Measurements from ENCODE around the gene TNRC6C. TPM values are rescaled to one million over a fixed set of nuclear protein-coding genes. Genes with fewer than 3 reads are reported as not detected.

TNRC6C gene
- total and polyA plus RNA-seq, 9 of the 15 experiments (the other 6 are each of a cell fraction or from before 2014, with no cell fraction given): 0.20 to 4.9 (median 2.3) TPM

GRCh38 chr17:78112518-78113471, 154.3 kb downstream of the TNRC6C start (continued):
- TF ChIP-seq FOXP4 (CRISPR knock-in tag; IDR thresholded peaks at IDR 0.05; ENCODE audit: borderline replicate concordance) (no peak), FOSL1 (tag; conservative IDR thresholded peaks at IDR 0.05) (no peak), SP1 (CRISPR knock-in tag; IDR thresholded peaks at IDR 0.05) (peak; percentile 65; the same call in 1 of the 2 replicates), PYGO2 (tag; IDR thresholded peaks at IDR 0.05) (no peak), KLF10 (CRISPR knock-in tag; IDR thresholded peaks at IDR 0.05) (no peak), NR1H2 (CRISPR knock-in tag; IDR thresholded peaks at IDR 0.05) (no peak), BRD9 (IDR thresholded peaks at IDR 0.05; ENCODE audit: low read depth, partially characterized antibody) (no peak), NR4A1 (CRISPR knock-in tag; IDR thresholded peaks at IDR 0.05) (no peak), NR4A1 (tag; IDR thresholded peaks at IDR 0.05) (no peak), SMARCA5 (IDR thresholded peaks at IDR 0.05) (no peak), E2F4 (CRISPR knock-in tag; IDR thresholded peaks at IDR 0.05; ENCODE audit: low read depth) (no peak), ZNF175 (CRISPR knock-in tag; IDR thresholded peaks at IDR 0.05; ENCODE audit: low read depth) (no peak), THRAP3 (IDR thresholded peaks at IDR 0.05; ENCODE audit: borderline replicate concordance) (no peak), MEF2D (tag; conservative IDR thresholded peaks at IDR 0.05; ENCODE audit: low read depth) (no peak), ZNF449 (CRISPR knock-in tag; IDR thresholded peaks at IDR 0.05) (no peak), ZNF408 (CRISPR knock-in tag; IDR thresholded peaks at IDR 0.05; ENCODE audit: low read depth) (no peak), HSF4 (CRISPR knock-in tag; IDR thresholded peaks at IDR 0.05; ENCODE audit: borderline replicate concordance) (no peak), LCOR (CRISPR knock-in tag; IDR thresholded peaks at IDR 0.05) (no peak; the same call in 1 of the 2 replicates), ZNF384 (IDR thresholded peaks at IDR 0.05; ENCODE audit: low read depth, low read length) (no peak), MCM5 (IDR thresholded peaks at IDR 0.05; ENCODE audit: low read depth) (no peak), XRCC5 (IDR thresholded peaks at IDR 0.05; ENCODE audit: low read depth, low read length) (0 out of 2 replicates have a peak, but pooled peaks have one; percentile 66), ZKSCAN3 (CRISPR knock-in tag; IDR thresholded peaks at IDR 0.05) (no peak), SIN3B (IDR thresholded peaks at IDR 0.05; ENCODE audit: low read depth) (no peak)
- TF ChIP-seq, protein P1, sequence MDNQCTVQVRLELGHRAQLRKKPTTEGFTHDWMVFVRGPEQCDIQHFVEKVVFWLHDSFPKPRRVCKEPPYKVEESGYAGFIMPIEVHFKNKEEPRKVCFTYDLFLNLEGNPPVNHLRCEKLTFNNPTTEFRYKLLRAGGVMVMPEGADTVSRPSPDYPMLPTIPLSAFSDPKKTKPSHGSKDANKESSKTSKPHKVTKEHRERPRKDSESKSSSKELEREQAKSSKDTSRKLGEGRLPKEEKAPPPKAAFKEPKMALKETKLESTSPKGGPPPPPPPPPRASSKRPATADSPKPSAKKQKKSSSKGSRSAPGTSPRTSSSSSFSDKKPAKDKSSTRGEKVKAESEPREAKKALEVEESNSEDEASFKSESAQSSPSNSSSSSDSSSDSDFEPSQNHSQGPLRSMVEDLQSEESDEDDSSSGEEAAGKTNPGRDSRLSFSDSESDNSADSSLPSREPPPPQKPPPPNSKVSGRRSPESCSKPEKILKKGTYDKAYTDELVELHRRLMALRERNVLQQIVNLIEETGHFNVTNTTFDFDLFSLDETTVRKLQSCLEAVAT (IDR thresholded peaks at IDR 0.05): no peak
